PFSK-1 (cell line): ENCODE results near the gene PTPRA.

Source experiments
- SIN3A ChIP-seq: IDR thresholded peaks from 2 replicates; pipeline ENCODE4 v1.6.1; 2012; ENCODE audit warnings: mild to moderate bottlenecking, low read length, moderate library complexity, borderline replicate concordance; ENCODE audit not compliant: insufficient read depth
- TAF1 ChIP-seq: IDR thresholded peaks from 2 replicates; pipeline ENCODE4 v1.6.1; 2012; ENCODE audit warnings: low read length, control low read depth, borderline replicate concordance; ENCODE audit not compliant: insufficient read depth
- TF ChIP-seq, protein P1 (sequence below), 2 experiments: IDR thresholded peaks; 2 replicates each; pipeline versions ENCODE4 v1.6.1 to v1.8.0; 2011 to 2012; ENCODE audit warnings: low read depth in 2 of 2, low read length in 2 of 2, control low read depth in 1 of 2, inconsistent platforms in 1 of 2, mild to moderate bottlenecking in 1 of 2, moderate library complexity in 1 of 2; ENCODE audit not compliant: insufficient read depth in 1 of 2

DNA sequence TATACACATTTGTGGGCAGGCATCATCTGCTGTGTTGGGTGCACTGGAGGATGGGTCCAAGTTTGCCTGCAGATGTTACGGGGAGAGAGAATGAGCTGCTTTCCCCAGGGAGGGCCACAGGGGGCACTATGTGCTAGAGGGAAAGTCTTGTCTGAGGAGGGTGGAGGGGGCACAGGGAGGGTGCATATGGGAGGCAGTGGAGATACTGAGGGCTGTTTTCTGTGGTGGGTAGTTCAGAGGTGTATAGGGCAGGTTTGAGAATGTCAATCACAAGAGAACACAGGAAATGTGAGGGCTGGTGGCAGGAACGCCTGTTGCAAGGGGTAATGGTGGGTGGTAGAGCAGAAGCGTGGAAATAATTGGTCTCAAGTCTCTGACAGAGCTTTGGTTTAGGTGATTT is 7.7 kb upstream of the PTPRA start:
- no peak for TF ChIP-seq TAF1
- TF ChIP-seq SIN3A, result no peak
- TF ChIP-seq, protein P1, sequence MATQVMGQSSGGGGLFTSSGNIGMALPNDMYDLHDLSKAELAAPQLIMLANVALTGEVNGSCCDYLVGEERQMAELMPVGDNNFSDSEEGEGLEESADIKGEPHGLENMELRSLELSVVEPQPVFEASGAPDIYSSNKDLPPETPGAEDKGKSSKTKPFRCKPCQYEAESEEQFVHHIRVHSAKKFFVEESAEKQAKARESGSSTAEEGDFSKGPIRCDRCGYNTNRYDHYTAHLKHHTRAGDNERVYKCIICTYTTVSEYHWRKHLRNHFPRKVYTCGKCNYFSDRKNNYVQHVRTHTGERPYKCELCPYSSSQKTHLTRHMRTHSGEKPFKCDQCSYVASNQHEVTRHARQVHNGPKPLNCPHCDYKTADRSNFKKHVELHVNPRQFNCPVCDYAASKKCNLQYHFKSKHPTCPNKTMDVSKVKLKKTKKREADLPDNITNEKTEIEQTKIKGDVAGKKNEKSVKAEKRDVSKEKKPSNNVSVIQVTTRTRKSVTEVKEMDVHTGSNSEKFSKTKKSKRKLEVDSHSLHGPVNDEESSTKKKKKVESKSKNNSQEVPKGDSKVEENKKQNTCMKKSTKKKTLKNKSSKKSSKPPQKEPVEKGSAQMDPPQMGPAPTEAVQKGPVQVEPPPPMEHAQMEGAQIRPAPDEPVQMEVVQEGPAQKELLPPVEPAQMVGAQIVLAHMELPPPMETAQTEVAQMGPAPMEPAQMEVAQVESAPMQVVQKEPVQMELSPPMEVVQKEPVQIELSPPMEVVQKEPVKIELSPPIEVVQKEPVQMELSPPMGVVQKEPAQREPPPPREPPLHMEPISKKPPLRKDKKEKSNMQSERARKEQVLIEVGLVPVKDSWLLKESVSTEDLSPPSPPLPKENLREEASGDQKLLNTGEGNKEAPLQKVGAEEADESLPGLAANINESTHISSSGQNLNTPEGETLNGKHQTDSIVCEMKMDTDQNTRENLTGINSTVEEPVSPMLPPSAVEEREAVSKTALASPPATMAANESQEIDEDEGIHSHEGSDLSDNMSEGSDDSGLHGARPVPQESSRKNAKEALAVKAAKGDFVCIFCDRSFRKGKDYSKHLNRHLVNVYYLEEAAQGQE (IDR thresholded peaks at IDR 0.05; ENCODE audit: insufficient read depth in 1 of 2, low read depth in 2 of 2, low read length in 2 of 2), result no peak
